Stimulated activated CD8-positive, alpha-beta memory T cell treated with anti-CD3 and anti-CD28 coated beads, Interleukin-12 subunit alpha, Interleukin-12 subunit beta, amount 100 ng/mL, for 1 hour (primary cell): ENCODE results near the gene SLC12A2.

Experiments
- DNase-seq: peaks from one replicate; pipeline ENCODE4 v3.0.0-alpha.2; 2020; ENCODE audit warnings: low read depth

SLC12A2 gene

DNA sequence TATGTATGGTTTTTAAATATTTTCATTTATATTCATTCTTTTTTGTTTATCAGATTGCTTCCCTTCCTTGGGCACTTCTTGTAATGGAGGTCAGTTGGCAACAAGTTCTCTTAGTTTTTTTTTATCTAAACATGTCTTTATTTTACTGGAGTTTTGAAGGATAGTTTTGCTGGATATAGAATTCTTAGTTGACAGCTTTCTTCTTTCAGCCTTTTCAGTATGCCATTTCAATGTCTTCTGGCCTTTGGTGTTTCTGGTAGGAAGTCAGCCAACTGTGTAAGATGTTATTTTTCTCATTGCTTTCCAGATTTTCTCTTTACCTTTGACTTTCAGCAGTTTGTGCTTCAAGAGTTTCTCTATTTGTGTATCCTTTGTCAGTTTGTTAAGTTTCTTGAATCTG, 14.2 kb downstream of the SLC12A2 start:
- DNase-seq, result no peak

DNA sequence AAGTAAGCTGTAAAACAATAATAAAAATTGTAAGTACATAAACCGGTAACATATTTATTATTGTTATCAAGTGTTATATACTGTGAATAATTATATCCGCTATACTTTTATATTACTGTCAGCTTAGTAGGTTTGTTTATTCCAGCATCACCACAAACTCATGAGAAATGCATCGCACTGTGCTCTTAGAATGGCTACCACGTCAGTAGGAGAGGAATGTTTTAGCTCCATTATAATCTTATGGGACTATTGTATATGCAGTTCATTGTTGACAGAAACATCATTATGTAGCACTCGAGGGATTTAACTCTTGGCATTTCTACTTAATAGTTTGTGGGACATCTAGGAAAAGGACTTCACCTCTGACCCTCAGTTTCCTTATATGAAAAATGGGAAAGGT, 16.4 kb downstream of the SLC12A2 start:
- no peak for DNase-seq

DNA sequence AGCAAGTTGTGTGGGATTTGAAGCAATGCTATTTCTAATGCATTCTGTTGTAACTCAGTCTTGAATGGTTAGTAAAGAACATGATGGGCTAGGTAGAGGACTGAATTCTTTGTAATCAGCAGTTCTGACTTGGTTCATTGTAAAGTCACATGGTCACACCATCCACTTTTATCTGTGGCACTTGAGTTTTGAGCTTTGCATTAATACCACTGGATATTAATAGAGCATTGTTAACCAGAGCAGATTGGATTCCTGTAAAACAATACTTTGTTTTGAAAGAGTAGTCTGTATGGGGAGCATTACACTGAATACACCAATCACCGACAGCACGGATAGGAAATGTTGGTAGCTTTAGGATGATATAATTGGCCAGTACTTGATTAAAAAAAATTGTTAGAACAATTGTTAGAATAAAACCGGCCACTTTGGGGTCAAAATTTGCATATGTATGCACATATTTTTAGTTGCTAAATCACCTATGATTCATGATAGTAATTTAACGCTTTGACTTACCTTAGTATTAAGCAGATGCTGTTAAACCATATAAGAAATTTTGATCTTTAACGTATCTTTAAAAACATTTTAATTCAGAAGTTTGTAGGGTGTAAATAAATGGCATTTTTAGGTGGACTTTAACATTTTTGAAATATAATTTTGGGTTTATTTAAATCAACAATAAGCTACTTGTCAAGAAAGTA, 17.4 kb downstream of the SLC12A2 start:
- DNase-seq, result no peak

DNA sequence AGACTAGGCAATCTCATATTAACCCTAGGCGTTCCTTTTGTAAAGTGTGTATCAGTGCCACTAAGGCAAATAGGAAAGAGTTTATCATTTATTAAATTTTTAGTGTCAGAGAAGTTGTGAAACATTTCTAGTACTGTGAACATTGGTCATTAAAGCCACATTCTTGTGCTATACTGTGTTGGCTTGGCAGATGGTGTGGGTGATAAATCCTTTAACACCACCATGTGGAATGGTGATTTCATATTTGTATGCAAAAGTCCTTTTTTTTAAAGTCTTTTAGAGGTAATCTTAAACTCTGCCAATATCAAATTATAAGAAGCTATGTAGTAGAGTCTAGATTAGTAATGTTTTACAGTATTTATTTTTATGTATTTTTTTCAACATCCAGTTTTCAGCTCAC, 18.1 kb downstream of the SLC12A2 start:
- DNase-seq, result no peak

DNA sequence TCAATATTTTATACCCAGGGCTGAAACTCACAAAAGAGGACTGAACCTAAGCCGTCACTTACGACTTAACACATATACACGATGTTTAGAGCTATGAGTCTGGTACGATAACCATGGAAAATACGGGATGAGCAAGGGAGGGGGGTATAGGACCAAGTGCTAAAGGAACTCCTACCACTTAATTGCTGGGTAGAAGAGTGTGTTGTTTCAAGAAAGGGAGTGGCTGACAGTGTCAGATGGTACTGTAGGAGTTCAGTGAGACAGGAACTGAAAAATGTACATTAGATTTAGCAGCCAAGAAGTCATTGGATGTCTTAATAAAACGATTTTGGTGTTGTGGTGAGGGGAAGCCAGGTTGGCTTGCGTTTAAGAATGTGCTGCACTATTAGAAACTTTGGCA, 21.6 kb downstream of the SLC12A2 start:
- DNase-seq, result no peak

DNA sequence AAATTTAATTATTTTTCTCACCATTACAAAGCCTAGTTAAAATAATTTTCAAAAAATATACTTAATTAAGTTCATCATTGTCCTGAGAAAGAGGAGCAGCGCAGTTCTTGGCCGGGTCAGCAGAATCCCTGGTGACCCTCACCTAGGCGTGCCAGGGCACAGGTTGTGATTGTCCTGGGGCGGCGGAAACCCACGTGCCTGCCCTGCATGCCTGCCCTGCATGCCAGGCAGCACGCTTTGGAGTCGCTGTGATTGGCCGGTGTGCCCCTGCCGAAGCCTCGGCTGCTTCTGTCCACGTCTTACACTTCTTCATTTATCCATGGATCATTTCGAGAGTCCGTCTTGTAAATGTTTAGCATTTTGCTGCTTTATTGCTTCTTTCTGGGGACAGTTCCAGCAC, 25.6 kb downstream of the SLC12A2 start:
- DNase-seq, result no peak

DNA sequence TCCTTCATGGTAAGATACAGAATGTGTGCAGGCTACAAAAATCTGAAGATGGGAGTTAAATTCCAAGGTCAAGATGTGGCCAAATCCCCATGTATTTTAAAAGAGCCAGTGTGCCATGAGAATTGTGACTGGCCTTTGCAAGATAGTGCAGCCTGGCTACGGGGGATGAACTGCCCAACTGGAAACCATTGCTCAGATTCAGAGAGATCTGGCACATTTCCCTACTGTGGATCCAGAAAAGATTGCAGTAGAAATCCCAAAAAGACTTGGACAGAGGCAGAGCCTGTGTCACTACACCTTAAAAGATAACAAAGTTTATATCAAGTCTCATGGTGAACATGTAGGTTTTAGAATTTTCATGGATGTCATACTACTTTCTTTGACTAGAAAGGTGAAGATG, 26.2 kb downstream of the SLC12A2 start:
- no peak for DNase-seq

DNA sequence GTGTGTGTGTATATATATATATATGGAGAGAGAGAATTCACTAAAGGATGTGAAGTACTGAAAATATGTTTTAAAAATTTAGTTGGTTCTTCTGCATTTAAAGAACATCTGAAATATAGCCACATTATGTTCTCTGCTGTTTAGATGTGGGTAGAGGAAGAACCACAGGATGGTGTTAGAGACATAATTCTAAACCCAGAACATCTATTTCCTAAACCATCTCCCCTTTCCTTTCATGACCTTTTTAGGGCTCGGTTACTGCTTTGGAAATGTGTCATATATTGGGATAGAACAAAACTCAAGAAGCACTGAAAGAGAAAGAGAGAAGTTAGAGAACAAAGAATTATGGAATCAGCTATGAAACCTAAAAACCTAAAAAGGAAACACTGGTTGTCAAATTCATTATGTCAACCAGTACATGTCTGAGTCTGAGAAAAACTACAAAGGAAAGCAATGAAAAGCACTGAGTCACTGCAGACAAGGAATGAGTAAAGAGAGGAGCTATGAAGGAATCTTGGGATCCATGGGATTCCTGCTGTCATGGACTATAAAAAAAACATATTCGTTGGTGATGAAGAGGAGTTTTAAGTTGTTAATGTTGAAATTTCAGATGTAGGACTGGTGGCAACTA, 28.4 kb downstream of the SLC12A2 start:
- no peak for DNase-seq

DNA sequence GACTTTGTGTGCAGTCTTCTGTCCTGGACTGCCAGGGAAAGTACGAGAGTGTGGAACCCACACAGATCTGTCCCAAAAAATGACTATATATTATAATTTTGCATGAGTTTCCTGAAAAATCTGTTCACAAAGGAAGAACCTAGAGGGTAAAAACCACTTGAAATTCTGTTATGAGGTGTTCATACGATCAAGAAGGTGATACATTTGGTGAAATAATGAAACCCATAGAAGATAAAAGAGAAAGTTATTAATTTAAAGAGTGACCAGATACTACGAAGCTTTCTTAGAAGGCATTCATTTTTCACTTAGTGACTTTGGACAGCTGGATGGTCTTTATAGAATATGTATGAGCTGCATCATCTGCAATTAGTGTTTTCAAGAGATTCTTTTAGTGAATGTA, 32.9 kb downstream of the SLC12A2 start:
- no peak for DNase-seq

DNA sequence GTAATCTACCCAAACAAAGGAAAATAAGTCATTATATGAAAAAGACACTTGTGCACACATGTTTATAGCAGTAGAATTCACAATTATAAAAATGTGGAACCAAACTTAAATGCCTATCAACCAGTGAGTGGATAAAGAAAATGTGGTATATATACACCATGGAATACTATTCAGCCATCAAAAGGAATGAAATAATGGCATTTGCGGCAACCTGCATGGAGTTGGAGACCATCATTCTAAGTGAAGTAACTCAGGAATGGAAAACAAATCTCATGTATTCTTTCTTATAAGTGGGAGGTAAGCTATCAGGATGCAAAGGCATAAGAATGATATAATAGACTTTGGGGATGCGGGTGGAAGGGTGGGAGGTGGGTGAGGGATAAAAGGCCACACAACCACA, 34.6 kb downstream of the SLC12A2 start:
- no peak for DNase-seq

DNA sequence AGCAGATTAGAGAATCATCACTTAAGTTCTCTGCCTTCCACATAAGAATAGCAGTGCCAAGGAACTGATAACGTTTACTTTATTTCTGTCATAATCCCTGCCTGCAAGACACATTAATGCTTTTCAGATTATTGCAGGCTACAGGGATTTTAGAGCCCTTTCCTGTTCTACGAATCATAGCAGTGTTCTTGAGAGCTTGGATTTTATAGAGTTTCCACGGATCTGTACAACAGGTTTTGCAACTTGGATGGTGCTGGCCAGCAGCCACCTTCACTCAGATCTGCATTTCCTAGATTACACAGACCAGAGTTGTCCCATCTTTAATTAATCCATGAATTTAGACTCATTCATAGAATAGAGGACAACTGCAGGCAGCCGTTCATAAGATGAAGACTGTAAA, 38.1 kb downstream of the SLC12A2 start:
- no peak for DNase-seq

DNA sequence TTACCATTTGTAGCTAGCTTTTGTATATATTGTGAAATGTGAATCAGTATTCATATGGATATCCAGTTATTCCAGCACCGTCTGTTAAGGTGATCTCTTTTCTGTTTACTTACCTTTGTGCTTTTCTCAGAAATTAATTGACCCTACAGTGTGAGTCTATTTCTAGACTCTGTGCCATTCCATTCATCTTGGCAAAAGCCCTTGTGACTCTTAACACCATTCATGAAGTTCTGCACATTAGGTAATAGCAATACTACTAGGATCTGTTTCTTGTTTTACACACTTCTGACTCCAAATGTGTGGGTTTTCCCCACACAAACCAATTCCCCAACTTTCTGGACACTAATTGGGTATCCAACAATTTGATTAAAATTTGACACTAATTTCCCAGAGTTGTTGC, 40.4 kb downstream of the SLC12A2 start:
- DNase-seq, result no peak

DNA sequence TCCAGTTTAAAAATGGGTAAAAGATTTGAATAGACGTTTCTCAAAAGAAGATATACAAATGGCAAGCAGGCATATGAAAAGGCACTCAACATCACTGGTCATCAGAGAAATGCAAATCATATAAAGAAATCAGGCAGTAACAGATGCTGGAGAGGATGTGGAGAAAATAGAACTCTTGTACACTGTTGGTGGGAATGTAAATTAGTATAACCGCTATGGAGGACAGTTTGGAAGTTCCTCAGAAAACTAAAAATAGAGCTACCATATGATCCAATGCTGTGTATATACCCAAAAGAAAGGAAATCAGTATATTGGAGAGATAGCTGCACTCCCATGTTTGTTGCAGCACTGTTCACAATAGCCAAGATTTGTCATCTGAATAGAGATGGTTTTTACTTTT, 42.7 kb downstream of the SLC12A2 start:
- no peak for DNase-seq

DNA sequence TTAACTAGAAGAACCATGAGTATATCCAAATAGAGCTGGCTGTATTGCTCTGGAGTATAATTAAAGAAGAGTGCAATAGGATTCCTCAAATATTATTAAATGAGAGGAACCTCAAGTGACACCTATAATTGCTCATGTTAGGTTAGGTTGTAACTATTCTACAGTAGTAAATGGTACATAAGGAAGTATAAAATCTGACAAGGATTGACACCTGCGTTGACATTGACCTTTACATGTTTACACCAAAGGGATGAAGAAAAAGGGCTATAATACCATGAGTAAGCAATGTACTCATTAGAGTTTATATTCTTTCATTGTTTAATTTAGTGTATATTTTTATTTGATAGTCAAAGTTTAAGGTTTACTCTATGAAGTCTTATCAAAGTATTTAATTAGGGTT, 48.9 kb downstream of the SLC12A2 start:
- DNase-seq, result no peak

DNA sequence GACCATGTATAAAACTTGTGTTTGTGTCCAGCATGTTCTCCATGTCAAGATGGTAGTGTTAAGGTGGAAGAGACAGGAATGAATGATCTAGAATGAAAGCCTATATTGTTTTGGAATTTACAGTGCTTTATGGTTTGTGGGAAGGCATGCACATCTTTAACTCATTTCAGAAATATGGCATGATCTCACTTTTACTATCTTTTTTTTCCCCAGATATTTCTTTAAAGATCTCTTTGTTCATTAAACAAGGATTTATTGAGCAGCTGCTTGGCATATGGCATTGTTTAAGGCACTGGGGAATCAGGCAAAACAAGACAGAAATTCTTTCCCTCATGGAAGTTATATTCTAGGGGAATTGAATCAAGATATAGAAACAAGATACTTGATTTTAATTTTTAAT, 51.7 kb downstream of the SLC12A2 start:
- DNase-seq, result no peak

DNA sequence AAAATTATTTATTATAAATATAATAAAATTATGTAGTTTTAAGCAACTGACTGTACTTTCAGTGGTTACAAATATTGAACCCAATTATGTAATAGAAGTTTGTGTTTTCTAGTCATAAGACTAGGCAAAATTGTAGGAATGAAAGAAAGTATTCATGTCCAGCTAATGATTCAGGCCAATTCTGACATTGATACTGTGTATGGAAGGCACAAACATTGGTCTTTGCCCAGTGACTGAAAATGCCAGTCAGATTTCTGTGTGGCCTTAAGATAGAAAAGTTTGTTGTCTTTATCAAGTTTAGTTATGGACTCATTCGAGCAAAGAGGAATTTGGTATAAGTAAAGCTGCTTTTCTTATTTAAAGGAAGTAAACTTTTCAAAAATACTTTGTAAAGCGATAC, 60.3 kb downstream of the SLC12A2 start:
- no peak for DNase-seq

DNA sequence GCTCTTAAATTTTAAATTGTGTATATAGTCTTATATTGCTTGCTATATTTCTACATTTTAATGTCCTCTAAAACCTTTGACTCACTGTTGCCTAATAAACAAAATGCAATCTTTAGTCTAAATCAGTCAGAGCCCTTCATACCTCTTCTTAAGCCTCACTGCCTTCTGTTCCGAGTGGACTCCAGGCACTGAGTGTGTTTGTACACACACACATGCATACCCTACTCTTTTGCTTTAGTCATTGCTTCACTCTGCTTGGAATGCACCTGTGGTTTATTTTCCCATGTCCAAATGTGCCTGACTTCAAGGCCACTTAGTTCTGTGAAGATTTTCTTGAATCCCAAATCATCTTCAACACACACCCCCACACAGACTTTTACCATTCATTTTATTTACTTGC, 60.9 kb downstream of the SLC12A2 start:
- no peak for DNase-seq

DNA sequence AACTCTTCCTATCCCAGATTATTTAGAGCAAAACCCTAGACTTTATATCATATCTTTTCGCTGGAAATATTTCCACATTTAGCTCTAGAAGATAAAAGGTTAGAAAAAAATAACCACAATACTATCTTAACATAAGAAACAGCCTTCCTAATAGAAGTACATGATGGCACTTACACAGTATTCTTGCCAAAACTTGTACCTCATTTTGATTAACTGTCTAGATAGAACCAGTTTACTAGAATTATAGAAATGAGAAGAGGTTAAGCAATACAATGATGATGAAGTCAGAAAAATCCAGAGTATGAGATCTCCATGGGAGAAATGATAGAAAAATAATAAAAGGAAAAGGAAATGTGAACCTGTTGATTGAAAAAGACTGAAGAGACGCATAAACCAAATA, 63.1 kb downstream of the SLC12A2 start:
- no peak for DNase-seq

DNA sequence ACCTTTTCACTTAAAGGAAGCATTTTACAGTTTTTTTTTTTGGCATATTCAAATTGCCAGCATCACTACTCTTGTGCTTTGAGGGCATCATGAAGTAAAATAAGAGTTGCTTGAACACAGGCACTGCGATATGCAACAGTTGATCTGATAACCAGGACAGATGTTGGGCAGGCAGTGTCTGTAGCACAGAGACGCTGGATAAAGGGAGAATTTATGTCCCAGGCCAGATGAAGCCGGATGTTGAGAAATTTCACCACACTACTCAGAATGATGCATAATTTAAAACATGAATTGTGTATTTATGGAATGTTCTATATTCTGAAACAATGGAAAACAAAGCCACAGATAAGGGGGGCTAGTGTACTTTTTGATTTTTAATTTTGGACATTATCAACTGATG, 71.4 kb downstream of the SLC12A2 start:
- no peak for DNase-seq

DNA sequence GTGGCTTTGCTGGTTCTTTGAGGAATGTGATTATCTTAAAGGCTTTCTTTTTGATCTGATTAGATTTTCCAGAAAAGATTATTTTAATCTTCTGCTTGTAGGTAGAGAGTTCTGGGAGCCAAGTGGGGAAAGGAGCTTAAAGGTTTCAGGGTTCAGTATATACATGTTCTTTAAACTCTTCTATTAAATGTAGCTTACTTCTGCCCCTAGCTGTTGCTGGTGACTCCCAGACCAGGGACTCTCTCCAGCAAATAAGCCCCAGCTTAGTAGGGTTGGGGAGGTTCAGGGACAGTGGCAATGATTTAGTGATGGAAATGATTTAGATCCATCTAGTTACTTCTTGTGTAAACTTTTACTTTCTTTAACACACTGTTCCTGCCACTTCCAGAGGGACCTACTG, 72.2 kb downstream of the SLC12A2 start:
- no peak for DNase-seq

DNA sequence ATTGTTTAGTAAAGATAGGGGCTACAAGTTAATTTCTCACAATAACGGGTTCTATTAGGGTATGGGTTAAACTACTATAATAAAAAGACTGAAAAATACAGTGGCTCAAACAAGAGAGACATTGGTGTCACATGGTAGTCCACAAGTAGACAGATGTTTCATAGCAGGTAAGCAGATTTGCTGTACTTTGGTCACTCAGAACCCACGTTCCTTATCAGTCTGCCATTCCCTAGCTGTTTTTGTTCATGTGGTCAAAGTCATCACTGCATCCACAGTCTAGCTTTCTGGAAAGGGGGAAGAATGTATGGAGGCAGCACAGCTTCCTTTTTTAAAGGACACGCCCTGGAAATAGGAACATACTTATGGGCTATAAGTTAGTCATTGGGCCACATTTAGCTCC, 73.0 kb downstream of the SLC12A2 start:
- DNase-seq, result no peak

DNA sequence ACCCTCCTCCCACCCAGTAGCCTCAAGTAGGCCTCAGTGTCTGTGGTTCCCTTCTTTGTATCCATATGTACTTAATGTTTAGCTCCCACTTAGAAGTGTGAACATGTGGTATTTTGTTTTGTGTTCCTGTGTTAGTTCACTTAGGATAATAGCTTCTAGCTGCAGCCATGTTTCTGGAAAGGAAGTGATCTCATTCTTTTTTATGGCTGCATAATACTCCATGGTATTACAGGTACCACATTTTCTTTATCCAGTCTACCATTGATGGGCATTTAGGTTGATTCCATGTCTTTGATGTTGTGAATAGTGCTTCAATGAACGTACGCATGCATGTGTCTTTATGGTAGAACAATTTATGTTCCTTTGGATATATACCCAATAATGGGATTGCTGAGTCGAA, 74.8 kb downstream of the SLC12A2 start:
- DNase-seq, result no peak

DNA sequence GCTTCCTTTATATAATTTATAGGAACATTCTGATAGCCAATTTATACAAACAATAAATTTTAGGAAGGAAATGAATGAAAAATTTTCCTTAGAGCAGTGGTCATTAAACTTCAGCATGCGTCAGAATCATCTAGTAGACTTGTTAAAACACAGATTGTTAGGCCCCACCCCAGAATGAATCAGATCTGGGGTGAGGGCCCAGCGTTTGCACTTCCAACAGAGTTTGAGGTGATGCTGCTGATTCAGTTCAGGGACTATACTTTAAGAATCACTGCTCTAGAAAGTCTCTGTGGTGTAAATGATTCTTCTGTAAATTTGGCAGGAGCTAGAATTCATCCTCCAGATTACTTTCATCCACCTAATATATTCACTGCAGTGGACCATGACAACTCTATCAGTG, 80.4 kb downstream of the SLC12A2 start:
- DNase-seq, result no peak

DNA sequence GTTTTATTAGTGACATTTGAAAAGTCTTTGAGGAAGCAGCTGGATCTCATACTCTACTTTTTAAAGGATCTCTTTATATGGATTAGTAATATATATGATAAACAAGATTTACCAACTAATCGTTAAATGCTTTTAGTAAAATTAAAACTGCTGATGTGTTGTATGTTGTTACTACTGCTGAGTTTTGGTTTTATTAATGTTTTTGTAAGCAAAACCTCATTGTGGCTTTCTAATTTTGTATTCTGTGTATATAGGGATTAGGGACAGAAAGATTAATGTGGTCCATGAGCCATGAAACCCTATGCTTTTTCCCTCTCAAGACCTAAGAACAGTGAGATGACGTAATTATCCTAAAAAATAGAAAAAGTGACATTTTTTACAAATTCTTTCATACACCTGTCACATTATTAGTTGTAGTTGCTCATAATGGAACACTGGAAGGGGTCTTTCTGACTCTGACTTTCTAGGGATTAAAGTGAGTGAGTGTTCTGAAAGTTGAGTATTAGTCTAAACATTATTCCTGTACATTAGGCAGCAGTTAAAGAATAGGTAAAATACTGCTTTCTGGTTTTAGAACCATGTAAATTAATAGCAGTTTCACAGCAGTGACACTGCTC, 85.9 kb downstream of the SLC12A2 start:
- DNase-seq, result no peak
